ENCODE data around the gene RASSF4. TPM values are rescaled to one million over a fixed set of nuclear protein-coding genes. Genes with fewer than 3 reads are reported as not detected.

RASSF4 gene
- total and polyA plus RNA-seq, 4 donors = 8.2 to 26.9 (median 12.4) TPM

DNA sequence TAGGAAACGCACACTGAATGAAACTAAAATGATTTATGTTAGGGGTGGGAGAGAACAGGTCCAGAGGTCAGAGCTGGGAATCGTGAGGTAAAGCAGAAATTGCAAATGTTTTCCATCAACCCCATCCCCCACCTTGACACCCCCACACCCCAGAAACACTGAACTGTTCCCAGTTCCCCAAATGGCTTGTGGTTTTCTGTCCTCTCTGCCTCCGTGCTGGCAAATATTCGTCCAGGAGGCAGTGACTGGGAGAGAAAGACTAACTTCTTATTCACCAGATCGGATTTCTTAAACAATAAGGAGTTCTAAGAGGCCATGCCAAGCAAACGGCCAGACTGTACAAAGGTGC lies 730 bp upstream of the RASSF4 start:
- DNase-seq (ENCODE audit: low spot score) = no peak
- H3K27me3 ChIP-seq (ENCODE audit: control insufficient read depth in 4 of 4, insufficient read depth in 4 of 4, low read length in 3 of 4) = no peaks in the 10 kb centered on the region
- H3K4me3 ChIP-seq (ENCODE audit: low read depth in 1 of 3, low read length in 3 of 3) = peak overlapping the region; percentile 70 to 84 (median 75)
- peak overlapping the region; percentile 45 to 61 for H3K9ac ChIP-seq (ENCODE audit: low read depth in 1 of 2, low read length in 2 of 2)
- no peaks in the 10 kb centered on the region for H3K36me3 ChIP-seq (ENCODE audit: control insufficient read depth in 4 of 4, insufficient read depth in 3 of 4, low read depth in 1 of 4, low read length in 3 of 4)
- peaks cover 12 to 35% (median 19%) of the 10 kb centered on the region in 4 donors for H3K4me1 ChIP-seq (ENCODE audit: control insufficient read depth in 4 of 4, insufficient read depth in 4 of 4, low read length in 3 of 4)
- 2% methylated on average over 6 of the region's 6 CpGs for WGBS
- TF ChIP-seq HNF4G (IDR thresholded peaks at IDR 0.05) (no peak), SP1 (IDR thresholded peaks at IDR 0.05) (no peak), RXRA (IDR thresholded peaks at IDR 0.05) (peak in 1 of 2 donors; percentile 33), FOXA1 (IDR thresholded peaks at IDR 0.05) (no peak)
- TF ChIP-seq, protein P1, sequence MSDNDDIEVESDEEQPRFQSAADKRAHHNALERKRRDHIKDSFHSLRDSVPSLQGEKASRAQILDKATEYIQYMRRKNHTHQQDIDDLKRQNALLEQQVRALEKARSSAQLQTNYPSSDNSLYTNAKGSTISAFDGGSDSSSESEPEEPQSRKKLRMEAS (IDR thresholded peaks at IDR 0.05) = no peak
- TF ChIP-seq, protein P2, sequence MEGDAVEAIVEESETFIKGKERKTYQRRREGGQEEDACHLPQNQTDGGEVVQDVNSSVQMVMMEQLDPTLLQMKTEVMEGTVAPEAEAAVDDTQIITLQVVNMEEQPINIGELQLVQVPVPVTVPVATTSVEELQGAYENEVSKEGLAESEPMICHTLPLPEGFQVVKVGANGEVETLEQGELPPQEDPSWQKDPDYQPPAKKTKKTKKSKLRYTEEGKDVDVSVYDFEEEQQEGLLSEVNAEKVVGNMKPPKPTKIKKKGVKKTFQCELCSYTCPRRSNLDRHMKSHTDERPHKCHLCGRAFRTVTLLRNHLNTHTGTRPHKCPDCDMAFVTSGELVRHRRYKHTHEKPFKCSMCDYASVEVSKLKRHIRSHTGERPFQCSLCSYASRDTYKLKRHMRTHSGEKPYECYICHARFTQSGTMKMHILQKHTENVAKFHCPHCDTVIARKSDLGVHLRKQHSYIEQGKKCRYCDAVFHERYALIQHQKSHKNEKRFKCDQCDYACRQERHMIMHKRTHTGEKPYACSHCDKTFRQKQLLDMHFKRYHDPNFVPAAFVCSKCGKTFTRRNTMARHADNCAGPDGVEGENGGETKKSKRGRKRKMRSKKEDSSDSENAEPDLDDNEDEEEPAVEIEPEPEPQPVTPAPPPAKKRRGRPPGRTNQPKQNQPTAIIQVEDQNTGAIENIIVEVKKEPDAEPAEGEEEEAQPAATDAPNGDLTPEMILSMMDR (IDR thresholded peaks at IDR 0.05; ENCODE audit: low read depth, low read length, missing input control) = no peak
- H3K9me3 ChIP-seq (ENCODE audit: control insufficient read depth in 4 of 4, low read length in 3 of 4) = no peaks in the 10 kb centered on the region
- peak overlapping the region; percentile 90 to 91 for H3K27ac ChIP-seq (ENCODE audit: low read depth in 1 of 2, low read length in 2 of 2)

DNA sequence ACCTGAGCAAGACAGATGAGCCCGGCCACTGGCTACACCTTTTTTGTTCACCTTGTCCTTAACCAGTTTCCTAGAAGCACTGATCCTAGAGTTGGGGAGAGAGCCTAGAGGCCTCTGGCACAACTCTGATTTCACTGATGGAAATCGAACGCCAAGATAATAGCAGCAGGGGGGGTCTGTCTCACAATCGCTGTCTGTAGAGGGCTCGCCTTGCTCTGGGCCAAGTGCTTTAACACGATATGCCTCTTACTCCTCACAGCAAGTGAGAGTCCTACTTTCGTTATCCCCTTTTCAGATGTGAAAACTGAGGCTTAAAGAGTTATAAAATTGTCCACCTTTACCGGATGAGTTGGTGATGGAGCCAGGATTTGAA lies 472 bp downstream of the RASSF4 start:
- peak; percentile 5 for DNase-seq (ENCODE audit: low spot score)
- Histone ChIP-seq H3K9me3 (ENCODE audit: control insufficient read depth in 4 of 4, low read length in 3 of 4) (no peaks in the 10 kb centered on the region), H3K4me3 (ENCODE audit: low read depth in 1 of 3, low read length in 3 of 3) (peak overlapping the region; percentile 44 to 75 (median 75)), H3K4me1 (ENCODE audit: control insufficient read depth in 4 of 4, insufficient read depth in 4 of 4, low read length in 3 of 4) (peaks cover 12 to 41% (median 19%) of the 10 kb centered on the region in 4 donors), H3K27me3 (ENCODE audit: control insufficient read depth in 4 of 4, insufficient read depth in 4 of 4, low read length in 3 of 4) (no peaks in the 10 kb centered on the region), H3K36me3 (ENCODE audit: control insufficient read depth in 4 of 4, insufficient read depth in 3 of 4, low read depth in 1 of 4, low read length in 3 of 4) (no peaks in the 10 kb centered on the region), H3K27ac (ENCODE audit: low read depth in 1 of 2, low read length in 2 of 2) (peak overlapping the region; percentile 60 to 71), H3K9ac (ENCODE audit: low read depth in 1 of 2, low read length in 2 of 2) (peak overlapping the region in 1 of 2 donors; percentile 24)
- TF ChIP-seq EGR1 (IDR thresholded peaks at IDR 0.05; ENCODE audit: low read depth in 2 of 2) (no peak), TAF1 (conservative IDR thresholded peaks at IDR 0.05) (no peak), FOXA1 (IDR thresholded peaks at IDR 0.05) (no peak), YY1 (IDR thresholded peaks at IDR 0.05) (no peak)
- 41% methylated on average over 8 of the region's 8 CpGs for WGBS

DNA sequence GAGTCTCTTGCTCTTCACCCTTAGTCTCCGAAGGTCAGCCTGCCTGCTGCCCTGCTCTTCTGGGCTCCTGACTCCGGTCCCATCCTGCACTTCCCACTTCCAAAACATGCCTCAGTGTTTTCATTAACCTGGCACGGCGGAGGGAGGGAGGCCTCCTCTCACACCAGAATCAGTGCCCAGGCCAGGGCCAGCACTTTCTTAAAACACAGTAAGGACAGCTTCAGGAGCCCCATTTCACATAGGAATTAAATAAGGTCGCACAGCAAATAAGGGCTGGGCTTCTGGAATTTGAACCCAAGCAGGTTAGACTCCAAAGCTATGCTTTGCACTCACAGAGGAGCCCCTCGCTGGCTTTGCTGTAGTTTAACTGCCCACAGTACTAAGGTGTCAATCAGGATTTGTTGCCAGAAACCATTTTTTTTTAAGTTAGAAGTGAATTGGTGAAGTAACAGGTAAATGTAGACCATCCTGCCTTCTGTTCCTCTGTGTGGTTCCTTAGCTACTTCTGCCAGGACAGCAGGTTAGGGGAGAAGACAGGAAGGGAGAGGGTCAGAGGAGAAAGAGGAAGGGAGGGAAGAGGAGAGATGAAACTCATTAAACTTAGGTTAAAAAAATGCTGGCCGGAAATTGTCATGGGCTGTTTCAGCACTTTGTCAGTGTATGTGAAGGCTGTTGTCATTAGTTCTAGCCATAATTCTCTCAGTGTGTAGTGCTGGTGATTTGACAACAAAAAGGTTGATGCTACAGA lies 1.1 kb downstream of the RASSF4 start:
- peaks cover 12 to 41% (median 19%) of the 10 kb centered on the region in 4 donors for H3K4me1 ChIP-seq (ENCODE audit: control insufficient read depth in 4 of 4, insufficient read depth in 4 of 4, low read length in 3 of 4)
- WGBS = 61% methylated on average over 7 of the region's 7 CpGs
- no peaks in the 10 kb centered on the region for H3K36me3 ChIP-seq (ENCODE audit: control insufficient read depth in 4 of 4, insufficient read depth in 3 of 4, low read depth in 1 of 4, low read length in 3 of 4)
- peak overlapping the region in 1 of 2 donors; percentile 15 for H3K27ac ChIP-seq (ENCODE audit: low read depth in 1 of 2, low read length in 2 of 2)
- peak; percentile 29 for DNase-seq (ENCODE audit: low spot score)
- H3K9ac ChIP-seq (ENCODE audit: low read depth in 1 of 2, low read length in 2 of 2) = peak overlapping the region in 1 of 2 donors; percentile 24
- peak overlapping the region; percentile 14 to 75 (median 75) for H3K4me3 ChIP-seq (ENCODE audit: low read depth in 1 of 3, low read length in 3 of 3)
- no peaks in the 10 kb centered on the region for H3K9me3 ChIP-seq (ENCODE audit: control insufficient read depth in 4 of 4, low read length in 3 of 4)
- no peaks in the 10 kb centered on the region for H3K27me3 ChIP-seq (ENCODE audit: control insufficient read depth in 4 of 4, insufficient read depth in 4 of 4, low read length in 3 of 4)
- TF ChIP-seq FOXA1 (IDR thresholded peaks at IDR 0.05) (no peak), NR2F2 (IDR thresholded peaks at IDR 0.05) (no peak), RAD21 (IDR thresholded peaks at IDR 0.05) (no peak), YY1 (IDR thresholded peaks at IDR 0.05) (no peak), EGR1 (IDR thresholded peaks at IDR 0.05; ENCODE audit: low read depth in 2 of 2) (no peak), TAF1 (conservative IDR thresholded peaks at IDR 0.05) (no peak), RXRA (IDR thresholded peaks at IDR 0.05) (no peak), HNF4G (IDR thresholded peaks at IDR 0.05) (no peak), JUND (IDR thresholded peaks at IDR 0.05) (no peak), HNF4A (conservative IDR thresholded peaks at IDR 0.05) (no peak)
- TF ChIP-seq, protein P2 (IDR thresholded peaks at IDR 0.05; ENCODE audit: low read depth, low read length, missing input control) = no peak
- TF ChIP-seq, protein P1 (IDR thresholded peaks at IDR 0.05) = no peak
- TF ChIP-seq, protein P3, sequence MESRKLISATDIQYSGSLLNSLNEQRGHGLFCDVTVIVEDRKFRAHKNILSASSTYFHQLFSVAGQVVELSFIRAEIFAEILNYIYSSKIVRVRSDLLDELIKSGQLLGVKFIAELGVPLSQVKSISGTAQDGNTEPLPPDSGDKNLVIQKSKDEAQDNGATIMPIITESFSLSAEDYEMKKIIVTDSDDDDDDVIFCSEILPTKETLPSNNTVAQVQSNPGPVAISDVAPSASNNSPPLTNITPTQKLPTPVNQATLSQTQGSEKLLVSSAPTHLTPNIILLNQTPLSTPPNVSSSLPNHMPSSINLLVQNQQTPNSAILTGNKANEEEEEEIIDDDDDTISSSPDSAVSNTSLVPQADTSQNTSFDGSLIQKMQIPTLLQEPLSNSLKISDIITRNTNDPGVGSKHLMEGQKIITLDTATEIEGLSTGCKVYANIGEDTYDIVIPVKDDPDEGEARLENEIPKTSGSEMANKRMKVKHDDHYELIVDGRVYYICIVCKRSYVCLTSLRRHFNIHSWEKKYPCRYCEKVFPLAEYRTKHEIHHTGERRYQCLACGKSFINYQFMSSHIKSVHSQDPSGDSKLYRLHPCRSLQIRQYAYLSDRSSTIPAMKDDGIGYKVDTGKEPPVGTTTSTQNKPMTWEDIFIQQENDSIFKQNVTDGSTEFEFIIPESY (IDR thresholded peaks at IDR 0.05) = no peak
- TF ChIP-seq, protein P4, sequence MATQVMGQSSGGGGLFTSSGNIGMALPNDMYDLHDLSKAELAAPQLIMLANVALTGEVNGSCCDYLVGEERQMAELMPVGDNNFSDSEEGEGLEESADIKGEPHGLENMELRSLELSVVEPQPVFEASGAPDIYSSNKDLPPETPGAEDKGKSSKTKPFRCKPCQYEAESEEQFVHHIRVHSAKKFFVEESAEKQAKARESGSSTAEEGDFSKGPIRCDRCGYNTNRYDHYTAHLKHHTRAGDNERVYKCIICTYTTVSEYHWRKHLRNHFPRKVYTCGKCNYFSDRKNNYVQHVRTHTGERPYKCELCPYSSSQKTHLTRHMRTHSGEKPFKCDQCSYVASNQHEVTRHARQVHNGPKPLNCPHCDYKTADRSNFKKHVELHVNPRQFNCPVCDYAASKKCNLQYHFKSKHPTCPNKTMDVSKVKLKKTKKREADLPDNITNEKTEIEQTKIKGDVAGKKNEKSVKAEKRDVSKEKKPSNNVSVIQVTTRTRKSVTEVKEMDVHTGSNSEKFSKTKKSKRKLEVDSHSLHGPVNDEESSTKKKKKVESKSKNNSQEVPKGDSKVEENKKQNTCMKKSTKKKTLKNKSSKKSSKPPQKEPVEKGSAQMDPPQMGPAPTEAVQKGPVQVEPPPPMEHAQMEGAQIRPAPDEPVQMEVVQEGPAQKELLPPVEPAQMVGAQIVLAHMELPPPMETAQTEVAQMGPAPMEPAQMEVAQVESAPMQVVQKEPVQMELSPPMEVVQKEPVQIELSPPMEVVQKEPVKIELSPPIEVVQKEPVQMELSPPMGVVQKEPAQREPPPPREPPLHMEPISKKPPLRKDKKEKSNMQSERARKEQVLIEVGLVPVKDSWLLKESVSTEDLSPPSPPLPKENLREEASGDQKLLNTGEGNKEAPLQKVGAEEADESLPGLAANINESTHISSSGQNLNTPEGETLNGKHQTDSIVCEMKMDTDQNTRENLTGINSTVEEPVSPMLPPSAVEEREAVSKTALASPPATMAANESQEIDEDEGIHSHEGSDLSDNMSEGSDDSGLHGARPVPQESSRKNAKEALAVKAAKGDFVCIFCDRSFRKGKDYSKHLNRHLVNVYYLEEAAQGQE (IDR thresholded peaks at IDR 0.05) = no peak
